GM21737 (cell line): ENCODE results near the gene RABGAP1.
"Not testable (repeated sequence)": the region's sequence is repeated elsewhere in the genome, so short reads cannot be mapped to it uniquely, and the experiment has no call there.

Experiments
- ATAC-seq: cut with Tn5 transposase; IDR thresholded peaks from one replicate; pipeline ENCODE4 v1.9.1; 2021; ENCODE audit warnings: mild to moderate bottlenecking, moderate library complexity; ENCODE audit not compliant: unreplicated experiment

Gene RABGAP1

DNA sequence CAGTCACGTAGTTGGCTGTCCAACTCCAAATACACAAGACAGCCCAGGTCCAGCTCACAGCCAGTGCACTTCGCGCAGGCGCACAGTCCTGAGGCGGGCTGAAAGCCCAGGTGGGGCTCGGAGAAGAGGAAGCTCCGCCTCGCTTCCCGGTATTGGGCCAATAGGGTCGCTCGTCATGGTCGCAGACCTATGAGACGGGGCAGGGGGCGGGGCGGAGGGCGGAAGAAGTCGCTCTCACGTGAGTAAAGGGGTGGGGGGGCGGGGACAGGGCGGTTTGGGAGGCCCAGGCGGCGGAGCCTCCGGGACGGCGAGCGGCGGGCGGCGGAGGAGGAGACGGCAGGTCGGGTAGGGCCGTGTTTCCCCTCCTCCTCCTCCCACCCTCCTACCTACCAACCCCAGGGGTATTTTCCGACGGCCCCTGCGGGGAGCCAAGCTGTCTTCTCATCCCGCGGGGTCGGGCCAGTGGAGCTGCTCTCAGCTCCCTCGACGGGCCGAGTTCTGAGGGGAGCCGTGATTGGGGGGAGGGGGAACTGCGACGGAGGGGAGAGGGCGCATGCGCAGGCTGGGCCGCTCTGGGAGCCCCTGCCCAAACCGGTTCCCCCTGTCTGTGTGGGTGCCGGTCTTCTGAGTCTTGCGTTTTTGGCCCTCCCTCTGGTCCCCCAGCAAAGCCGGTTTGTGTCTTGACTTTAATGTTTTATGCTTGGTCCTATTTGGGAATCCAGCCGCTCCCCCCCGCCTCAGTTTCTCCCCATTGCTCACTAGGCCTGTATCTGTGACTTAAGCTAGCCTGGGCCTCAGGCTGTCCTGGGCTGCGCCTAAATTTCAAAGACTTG, at the start of gene RABGAP1:
TSS of gene RABGAP1 (plus strand) at position 272 of the 833 bp plus-strand sequence. CDS start 16,040 bp downstream, outside the sequence.
- peak; percentile 98 for ATAC-seq

DNA sequence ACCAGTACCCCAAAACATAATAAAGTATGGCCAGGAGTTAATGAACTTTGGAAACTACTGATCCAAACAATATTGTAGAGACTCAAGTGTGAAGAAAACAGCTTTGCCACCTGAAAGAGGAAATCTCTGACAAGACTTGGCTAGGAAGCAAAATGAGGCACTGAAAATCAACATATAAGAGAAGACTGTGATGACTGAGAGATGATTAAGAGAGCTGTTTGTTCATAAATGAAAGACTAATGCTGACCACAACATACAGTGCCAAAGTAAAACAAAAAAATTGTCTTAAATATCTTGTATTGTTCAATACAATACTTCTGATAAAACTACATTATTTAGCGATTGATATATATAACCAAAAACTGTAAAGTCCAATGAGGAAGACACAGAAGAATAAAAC, 42.9 kb upstream of the RABGAP1 start:
- no peak for ATAC-seq

DNA sequence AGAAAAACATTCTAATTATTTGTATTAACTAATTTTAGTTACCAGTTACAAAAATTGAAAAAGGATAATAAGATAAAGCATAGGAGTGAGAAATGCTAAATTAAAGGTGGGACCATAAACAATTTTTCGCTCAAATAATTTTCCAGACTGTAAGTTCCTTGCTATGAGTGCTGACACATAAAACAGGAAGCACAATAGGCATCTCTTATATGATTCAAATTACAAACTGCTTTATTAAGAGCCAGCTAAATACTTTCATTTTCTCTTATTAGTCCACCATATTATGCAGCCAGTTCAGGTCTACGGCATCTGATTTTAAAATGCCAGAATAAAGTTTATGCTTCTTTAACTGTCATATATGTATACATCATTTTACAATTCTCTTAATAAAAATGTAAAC, 40.0 kb upstream of the RABGAP1 start:
- no peak for ATAC-seq

DNA sequence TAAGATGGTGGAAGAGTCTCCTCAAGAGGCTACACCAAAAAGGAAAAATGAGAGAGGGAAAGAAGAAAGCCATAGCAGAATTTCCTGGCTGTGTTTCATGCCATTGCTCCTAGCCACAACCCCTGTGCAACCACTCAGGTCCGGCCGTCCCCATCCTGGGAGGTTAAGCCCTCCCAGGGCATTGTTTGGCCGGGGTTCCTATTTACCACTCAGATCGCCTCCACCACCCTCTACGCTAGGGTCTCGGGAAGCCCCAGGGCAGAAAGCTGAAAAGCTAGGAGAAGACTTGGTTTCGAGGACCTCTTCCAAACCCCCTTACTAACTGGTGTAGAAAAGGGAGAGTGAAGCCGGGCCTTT, 36.4 kb upstream of the RABGAP1 start:
- peak; percentile 26 for ATAC-seq

DNA sequence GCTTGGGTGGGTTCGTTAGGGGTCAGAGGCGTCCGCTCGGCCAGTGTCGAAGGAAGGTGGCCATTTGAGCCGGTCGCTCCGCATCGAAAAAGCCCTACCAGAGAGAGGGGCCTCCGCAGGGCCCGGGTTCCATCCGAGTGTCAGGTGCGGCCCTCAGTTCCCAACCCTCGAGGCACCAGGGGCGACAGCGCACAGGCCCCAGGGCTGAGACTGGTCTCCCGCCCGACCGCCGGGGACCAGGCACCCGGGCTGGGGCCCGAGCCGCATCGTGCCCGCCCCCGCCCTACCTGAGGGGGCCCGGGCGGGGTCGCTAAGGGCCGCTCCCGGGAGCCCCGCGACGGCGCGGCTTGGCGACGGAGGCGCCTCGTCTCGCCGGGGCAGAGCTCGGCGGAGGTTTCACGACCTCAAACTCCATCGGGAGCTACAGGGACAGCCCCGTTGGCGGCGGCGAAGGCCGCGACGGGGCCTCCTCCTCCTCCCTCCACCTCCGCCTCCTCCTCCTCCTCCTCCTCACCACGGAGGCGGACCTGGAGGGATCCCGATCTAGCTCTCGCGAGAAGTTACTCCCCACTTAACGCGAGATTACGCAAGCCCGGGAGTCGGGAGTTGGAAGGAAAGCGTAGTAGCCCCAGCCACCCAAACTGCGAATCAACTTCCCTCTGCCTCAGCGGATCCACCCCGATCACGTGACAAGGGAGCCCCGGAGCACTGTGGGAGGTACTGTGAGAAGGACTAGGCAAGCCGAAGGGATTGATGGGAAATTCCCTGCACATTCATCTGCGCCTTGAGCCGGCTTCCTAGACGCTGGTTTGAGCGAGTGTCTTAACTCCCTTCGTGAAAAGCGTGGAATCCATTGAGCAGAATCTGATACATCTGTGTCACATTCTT, 35.8 kb upstream of the RABGAP1 start, which contains the start of gene RC3H2:
TSS of gene RC3H2 (minus strand) at position 537 of the 888 bp plus-strand sequence. CDS start 7,850 bp downstream, outside the sequence.
- peak; percentile 84 for ATAC-seq

DNA sequence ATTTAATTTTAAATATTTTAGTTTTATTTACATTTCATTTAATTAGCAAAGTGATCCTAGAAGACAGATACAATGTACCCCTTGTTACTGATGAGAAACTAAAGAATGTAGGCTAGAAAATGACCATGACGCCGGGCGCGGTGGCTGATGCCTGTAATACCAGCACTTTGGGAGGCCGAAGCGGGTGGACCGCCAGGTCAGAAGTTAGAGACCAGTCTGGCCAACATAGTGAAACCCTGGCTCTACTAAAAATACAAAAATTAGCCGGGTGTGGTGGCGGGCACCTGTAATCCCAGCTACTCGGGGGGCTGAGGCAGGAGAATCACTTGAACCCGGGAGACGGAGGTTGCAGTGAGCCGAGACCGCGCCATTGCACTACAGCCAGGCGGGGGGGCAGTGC, 34.7 kb upstream of the RABGAP1 start:
- ATAC-seq: not testable (repeated sequence)

DNA sequence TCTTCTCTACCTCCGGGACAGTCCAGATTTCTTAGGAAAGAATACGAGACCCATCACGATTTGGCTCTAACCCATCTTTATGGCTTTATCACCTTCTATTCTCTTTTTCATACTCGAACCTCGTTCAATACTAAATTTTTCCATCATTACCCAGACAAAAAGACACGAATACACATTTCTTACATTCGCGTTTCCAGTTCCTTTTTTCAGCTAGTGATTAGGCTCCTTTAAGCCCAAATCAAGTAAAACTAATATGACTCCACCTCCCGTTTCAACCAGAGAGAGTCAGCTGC, 28.2 kb upstream of the RABGAP1 start:
- no peak for ATAC-seq

DNA sequence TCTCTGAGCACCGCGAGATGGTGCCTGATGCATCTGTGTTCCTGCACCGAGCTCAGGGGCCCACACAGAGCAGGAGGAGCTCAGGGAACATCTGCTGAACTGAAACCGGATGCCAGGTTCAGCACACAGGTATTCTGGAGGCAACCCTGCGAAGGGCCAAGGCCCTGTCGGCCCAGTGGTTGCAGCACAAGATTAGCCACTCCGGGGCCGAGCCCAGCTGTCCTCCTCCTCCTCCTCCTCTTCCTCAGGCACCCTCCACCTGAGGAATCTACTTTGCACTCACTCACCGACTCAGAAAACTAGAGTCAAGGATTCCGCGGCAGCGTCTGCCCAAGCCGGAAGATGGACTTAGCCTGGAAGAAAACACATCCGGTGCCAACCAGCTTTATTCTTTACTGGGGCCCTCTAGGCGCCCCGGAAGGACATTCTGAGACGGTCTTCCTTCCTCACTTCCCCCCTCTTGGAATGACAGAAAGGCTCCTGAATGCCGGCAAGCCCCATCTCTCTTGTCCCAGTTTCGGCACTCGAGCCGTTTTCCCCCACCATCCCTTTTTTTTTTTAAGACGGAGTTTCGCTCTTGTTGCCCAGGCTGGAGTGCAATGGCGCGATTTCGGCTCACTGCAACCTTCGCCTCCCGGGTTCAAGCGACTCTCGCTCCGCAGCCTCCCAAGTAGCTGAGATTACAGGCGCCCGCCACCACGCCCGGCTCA, 27.7 kb upstream of the RABGAP1 start, which contains the start of gene ZBTB6:
TSS of gene ZBTB6 (minus strand) at position 360 of the 710 bp plus-strand sequence. CDS start 1,251 bp downstream, outside the sequence.
- ATAC-seq: peak; percentile 94

DNA sequence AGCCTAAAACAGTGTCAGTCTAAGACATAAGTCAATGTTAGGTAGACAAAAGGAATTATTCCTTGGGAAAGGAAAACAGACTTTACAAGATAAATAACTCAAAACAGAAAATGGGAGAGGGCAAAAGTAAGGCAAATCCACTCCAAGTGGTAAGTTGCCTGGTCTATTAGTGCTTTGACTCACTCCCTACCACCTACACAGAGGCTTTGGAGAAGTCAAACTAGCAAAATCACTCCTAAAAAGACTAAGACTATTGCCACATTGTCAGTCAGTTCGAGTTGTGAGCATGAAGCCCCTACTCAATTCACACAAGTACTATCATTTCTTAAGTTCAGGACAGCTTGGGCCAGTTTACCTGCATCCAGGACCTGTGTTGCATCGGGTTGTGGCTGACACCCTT, 22.5 kb upstream of the RABGAP1 start:
- ATAC-seq: no peak

DNA sequence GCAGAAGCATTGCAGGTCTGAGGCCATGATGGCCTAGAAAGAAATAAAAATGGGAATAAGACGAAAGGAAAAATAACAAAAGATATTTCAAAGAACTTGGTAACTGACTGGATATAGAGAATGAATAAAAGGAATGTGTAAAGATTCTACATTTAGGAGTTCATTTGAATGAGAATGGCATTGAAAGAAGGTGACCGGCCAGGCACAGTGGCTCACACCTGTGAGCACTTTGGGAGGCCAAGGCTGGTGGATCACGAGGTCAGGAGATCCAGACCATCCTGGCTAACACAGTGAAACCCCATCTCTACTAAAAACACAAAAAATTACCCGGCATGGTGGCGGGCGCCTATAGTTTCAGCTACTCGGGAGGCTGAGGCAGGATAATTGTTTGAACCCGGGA, 18.1 kb upstream of the RABGAP1 start:
- no peak for ATAC-seq

DNA sequence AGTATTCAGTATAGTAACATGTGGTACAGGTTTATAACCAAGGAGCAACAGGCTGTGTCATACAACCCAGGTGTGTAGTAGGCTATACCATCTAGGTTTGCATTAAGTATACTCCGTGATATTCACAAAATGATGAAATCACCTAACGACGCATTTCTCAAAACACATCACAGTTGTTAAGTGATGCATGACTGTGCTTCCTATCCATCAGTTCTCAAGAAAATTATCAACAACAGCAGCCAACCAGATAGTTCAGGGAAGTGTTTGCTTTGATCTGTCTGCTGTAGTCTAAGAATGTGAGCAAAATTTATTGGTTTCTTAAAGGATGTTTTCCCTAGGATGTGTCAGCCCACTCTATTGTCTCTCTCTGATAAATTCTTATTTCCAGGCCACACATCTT, 16.9 kb upstream of the RABGAP1 start:
- no peak for ATAC-seq

DNA sequence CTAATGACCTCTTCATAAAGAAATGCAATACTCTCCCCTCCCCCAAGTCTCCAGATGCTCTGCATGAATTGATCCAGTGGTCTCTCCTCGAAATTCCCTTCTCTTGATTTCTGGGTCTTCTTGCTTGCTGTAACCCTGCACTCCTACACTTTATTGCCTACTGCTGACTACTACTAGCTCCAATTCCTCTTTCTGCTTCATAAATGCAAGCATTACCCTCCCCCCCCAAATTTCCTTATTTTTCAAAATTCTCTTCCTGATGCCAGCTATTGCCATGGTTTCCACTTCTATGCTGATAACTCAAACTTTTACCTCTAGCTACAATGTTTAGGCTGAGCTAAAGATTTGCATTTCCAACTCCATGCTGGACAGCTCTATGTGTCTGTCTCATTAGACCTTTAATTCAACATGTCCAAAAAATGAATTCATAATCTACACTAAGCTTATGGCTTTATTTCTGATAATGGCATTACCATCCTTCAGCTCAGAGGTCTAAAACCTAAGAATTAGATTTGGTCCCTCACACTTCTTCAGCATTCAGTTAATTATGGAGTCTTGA, 10.9 kb upstream of the RABGAP1 start:
- ATAC-seq: no peak

DNA sequence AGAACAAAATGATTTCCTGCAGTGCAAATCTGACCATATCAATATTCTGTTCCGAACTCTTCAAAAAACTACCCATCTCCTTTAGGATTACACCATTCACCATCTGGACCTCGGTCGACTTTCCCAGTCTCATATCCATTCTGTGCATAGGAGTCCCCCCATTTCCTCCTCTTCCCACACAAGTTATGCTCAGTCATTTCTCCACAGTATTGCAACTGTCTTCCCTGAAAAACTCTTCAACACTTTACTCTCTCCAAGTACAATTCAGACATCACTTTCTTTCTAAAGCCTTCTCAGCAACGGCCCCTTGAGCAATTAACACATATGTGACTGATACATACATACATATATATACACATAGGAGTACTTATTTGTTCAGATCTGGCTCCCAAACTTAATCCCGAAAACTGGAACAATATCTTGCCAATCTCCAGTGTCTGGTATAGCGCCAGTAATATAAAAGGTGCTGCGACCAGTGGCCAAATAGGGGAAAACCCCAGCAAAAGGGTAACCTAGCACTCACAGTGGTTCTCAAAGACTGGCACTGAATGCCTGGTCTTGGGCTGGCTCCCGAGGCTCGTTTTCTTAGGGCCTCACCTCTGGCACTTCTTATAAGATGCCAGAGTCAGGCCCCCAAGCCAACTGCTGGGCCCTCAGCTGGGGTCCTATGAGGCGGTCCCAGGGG, 10.1 kb upstream of the RABGAP1 start:
- ATAC-seq: peak; percentile 24

DNA sequence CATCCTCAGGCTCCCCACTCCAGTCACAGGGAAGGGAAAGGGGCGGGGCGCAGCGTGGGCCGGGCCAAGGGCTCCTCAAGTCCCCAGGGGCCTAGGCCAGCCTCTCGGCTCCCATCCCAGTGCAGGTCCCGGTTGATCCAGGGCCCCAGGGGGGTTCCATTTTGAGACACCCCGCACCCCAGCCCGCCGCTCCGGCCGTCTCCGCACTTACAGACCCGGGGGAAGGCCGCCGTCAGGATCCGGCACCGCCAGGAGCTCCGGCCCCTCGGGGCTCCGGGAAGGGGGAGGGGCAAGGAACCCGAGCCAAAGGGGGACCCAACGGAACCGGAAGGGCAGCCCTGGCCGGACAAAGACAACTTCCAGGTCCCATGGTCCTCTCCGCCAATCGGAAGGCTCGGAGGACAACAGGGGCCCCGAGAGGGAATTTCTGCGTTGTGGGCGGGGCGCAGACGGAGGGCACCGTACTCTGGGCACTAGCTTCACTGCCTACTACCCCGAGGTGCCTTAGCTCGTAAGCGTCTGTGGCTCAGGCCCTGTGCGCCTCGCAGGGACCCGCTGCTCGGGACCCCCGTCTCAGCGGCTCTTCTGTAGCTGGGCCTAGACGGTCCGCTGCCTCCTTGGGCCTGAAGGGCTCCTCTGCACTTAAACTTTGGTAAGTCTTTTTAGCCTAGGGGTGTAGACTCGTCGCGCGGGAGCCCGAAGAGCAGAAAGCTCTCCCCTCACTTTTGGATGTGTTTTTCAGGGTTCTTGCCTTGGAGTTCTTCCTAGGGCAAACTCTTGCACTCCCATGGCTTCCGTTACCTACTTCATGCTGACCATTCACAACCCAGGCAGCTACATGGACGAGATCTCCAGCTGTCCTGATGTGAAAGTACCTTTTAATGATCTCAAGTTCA, 9.3 kb upstream of the RABGAP1 start, which contains the start of gene ZBTB26:
TSS of gene ZBTB26 (minus strand) at position 287 of the 896 bp plus-strand sequence. CDS start 11,578 bp downstream, outside the sequence.
- peak; percentile 96 for ATAC-seq

DNA sequence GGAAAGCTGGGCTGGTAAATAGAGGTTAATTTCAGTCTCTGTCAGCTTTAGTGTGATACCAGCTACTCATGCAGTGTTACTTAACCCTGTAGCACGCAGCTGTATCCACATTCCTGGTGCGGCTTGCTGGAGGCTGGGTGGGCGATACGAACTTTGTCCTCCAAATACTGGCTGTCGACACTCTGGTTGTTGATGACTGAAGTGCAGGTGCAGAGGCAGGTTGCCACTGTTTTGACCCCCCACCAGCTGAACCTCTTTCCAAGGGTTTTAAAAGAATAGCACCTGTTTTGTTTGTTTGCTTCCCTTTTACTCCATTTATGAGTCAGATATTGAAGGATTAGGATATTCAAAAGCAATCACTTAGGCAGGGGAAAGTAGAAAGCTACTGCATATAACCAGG, 4.4 kb upstream of the RABGAP1 start:
- ATAC-seq: no peak

DNA sequence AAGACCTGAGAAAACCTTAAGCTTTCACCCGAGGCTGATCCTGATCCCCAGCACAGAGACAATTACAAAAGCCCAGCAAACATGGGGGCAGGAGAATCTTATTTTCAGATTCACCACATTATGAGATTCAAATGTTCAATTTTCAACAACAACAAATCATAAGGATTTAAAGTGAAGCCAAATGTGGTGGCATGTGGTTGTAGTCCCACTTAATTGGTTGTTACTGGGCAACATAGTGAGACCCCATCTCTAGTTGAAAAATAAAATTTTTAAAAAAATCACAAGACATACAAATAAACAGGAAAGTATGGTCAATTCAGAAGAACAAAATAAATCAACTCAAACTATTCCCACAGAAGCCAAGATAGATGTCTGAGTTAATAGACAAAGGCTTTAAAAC, 3.9 kb upstream of the RABGAP1 start:
- no peak for ATAC-seq

DNA sequence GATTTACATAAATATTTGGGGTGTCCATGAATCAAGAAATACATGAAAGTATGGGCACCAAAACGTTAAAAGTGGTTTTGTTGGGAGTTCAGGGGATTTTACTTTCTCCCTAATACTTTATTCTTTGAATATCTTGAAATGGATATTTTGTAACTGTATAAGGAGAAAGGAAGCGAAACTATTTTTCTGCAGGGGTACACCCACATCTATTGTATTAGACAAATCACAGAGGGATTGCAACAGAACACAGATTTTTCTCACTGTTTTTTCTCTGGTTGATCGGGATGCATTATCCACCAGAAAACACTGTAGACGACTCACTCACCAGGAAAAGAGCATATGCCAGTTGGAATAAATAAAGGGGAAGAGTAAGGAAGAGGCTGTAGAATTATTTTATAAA, 1.2 kb upstream of the RABGAP1 start:
- no peak for ATAC-seq

DNA sequence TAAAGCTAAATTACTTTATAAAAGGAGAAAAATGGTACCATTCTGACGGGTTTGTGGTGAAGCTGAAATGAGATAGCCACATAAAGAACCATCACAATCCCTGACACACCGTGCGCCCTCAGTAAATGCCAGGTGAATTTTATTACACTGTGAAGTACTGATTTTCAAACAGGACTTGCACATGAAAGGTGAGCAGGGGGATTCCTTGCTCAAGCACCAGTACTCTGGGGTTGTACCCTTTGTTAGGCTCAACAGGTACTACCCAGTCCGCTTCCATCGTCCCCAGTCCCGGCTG, 419 bp upstream of the RABGAP1 start:
- no peak for ATAC-seq

DNA sequence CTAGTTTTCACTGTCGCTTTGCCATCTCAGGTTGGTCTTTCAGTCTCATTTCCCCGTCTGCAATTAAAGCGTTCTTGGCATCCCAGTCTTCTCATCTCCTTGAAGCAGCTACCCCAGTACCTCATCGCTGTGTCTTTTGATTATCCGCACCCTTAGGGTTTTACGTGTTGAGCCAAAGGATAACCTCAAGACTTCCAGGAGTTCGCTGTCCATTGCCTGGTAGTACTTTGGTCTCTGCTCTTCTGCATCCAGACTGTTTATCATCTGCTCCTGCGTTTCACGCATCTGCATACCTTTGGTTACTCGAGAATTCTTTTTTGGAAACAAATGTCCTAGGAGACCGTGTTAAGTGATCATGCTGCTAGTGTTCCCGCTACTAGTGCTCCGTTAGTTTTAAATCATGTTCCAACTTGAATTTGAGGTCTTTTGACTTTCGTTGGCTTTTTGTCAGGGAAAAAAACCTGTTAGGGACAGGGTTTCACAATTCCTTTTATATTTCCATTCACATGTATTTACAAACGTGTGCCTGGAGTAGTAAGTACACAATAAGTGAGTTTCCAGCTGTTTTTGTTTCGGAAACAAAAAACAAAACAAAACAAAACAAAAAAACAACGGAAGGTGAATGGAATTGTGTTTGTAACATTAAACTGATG, 888 bp downstream of the RABGAP1 start:
- peak; percentile 3 for ATAC-seq
